Measurements from ENCODE around the gene PPA2.

The PPA2 gene

GRCh38 chr4:105473324-105474098, at the start of gene PPA2:
Gene PPA2, minus strand, starts transcription at chr4:105474062. Its CDS starts 12 bp downstream, at chr4:105474050.
- peaks cover 6% of the 10 kb centered on the region for H3K4me1 ChIP-seq (ENCODE audit: control insufficient read depth, insufficient read depth, low read length)
- peak within 1 kb of the TSS; percentile 93 to 94 for H3K9ac ChIP-seq (ENCODE audit: low read length in 2 of 2)
- peak within 1 kb of the TSS; percentile 76 to 86 for H3K4me3 ChIP-seq (ENCODE audit: low read length in 2 of 2)
- H3K27me3 ChIP-seq (ENCODE audit: control insufficient read depth in 1 of 2, insufficient read depth in 2 of 2, low read length in 2 of 2) = no peaks in the 10 kb centered on the region
- H3K36me3 ChIP-seq (ENCODE audit: control insufficient read depth in 2 of 2, insufficient read depth in 2 of 2, low read length in 2 of 2) = no peaks in the 10 kb centered on the region
- H3K9me3 ChIP-seq (ENCODE audit: control insufficient read depth in 2 of 2, low read length in 2 of 2) = no peaks in the 10 kb centered on the region
- peak within 1 kb of the TSS; percentile 95 for H3K27ac ChIP-seq (ENCODE audit: low read length)

GRCh38 chr4:105520819-105521790, 47.2 kb upstream of the PPA2 start:
- Histone ChIP-seq H3K9ac (ENCODE audit: low read length in 2 of 2) (no peak overlapping the region), H3K9me3 (ENCODE audit: control insufficient read depth in 2 of 2, low read length in 2 of 2) (no peaks in the 10 kb centered on the region), H3K27me3 (ENCODE audit: control insufficient read depth in 1 of 2, insufficient read depth in 2 of 2, low read length in 2 of 2) (no peaks in the 10 kb centered on the region), H3K4me1 (ENCODE audit: control insufficient read depth, insufficient read depth, low read length) (no peaks in the 10 kb centered on the region), H3K36me3 (ENCODE audit: control insufficient read depth in 2 of 2, insufficient read depth in 2 of 2, low read length in 2 of 2) (no peaks in the 10 kb centered on the region), H3K4me3 (ENCODE audit: low read length in 2 of 2) (no peak overlapping the region), H3K27ac (ENCODE audit: low read length) (no peak overlapping the region)

GRCh38 chr4:105510245-105510644, 36.4 kb upstream of the PPA2 start:
- Histone ChIP-seq H3K9ac (ENCODE audit: low read length in 2 of 2) (no peak overlapping the region), H3K36me3 (ENCODE audit: control insufficient read depth in 2 of 2, insufficient read depth in 2 of 2, low read length in 2 of 2) (no peaks in the 10 kb centered on the region), H3K9me3 (ENCODE audit: control insufficient read depth in 2 of 2, low read length in 2 of 2) (no peaks in the 10 kb centered on the region), H3K27ac (ENCODE audit: low read length) (no peak overlapping the region), H3K4me3 (ENCODE audit: low read length in 2 of 2) (no peak overlapping the region), H3K27me3 (ENCODE audit: control insufficient read depth in 1 of 2, insufficient read depth in 2 of 2, low read length in 2 of 2) (no peaks in the 10 kb centered on the region), H3K4me1 (ENCODE audit: control insufficient read depth, insufficient read depth, low read length) (no peaks in the 10 kb centered on the region)

GRCh38 chr4:105509714-105510113, 35.9 kb upstream of the PPA2 start:
- no peak overlapping the region for H3K9ac ChIP-seq (ENCODE audit: low read length in 2 of 2)
- no peak overlapping the region for H3K4me3 ChIP-seq (ENCODE audit: low read length in 2 of 2)

GRCh38 chr4:105509291-105509690, 35.4 kb upstream of the PPA2 start:
- Histone ChIP-seq H3K4me1 (ENCODE audit: control insufficient read depth, insufficient read depth, low read length) (no peaks in the 10 kb centered on the region), H3K36me3 (ENCODE audit: control insufficient read depth in 2 of 2, insufficient read depth in 2 of 2, low read length in 2 of 2) (no peaks in the 10 kb centered on the region), H3K4me3 (ENCODE audit: low read length in 2 of 2) (no peak overlapping the region), H3K27me3 (ENCODE audit: control insufficient read depth in 1 of 2, insufficient read depth in 2 of 2, low read length in 2 of 2) (no peaks in the 10 kb centered on the region), H3K9ac (ENCODE audit: low read length in 2 of 2) (no peak overlapping the region), H3K27ac (ENCODE audit: low read length) (no peak overlapping the region), H3K9me3 (ENCODE audit: control insufficient read depth in 2 of 2, low read length in 2 of 2) (no peaks in the 10 kb centered on the region)

More at GRCh38 chr4:105509714-105510113, 35.9 kb upstream of the PPA2 start:
- Histone ChIP-seq H3K27me3 (ENCODE audit: control insufficient read depth in 1 of 2, insufficient read depth in 2 of 2, low read length in 2 of 2) (no peaks in the 10 kb centered on the region), H3K9me3 (ENCODE audit: control insufficient read depth in 2 of 2, low read length in 2 of 2) (no peaks in the 10 kb centered on the region), H3K27ac (ENCODE audit: low read length) (no peak overlapping the region), H3K36me3 (ENCODE audit: control insufficient read depth in 2 of 2, insufficient read depth in 2 of 2, low read length in 2 of 2) (no peaks in the 10 kb centered on the region), H3K4me1 (ENCODE audit: control insufficient read depth, insufficient read depth, low read length) (no peaks in the 10 kb centered on the region)

GRCh38 chr4:105504744-105505143, 30.9 kb upstream of the PPA2 start:
- Histone ChIP-seq H3K27ac (ENCODE audit: low read length) (no peak overlapping the region), H3K27me3 (ENCODE audit: control insufficient read depth in 1 of 2, insufficient read depth in 2 of 2, low read length in 2 of 2) (no peaks in the 10 kb centered on the region), H3K4me1 (ENCODE audit: control insufficient read depth, insufficient read depth, low read length) (no peaks in the 10 kb centered on the region), H3K9ac (ENCODE audit: low read length in 2 of 2) (no peak overlapping the region), H3K9me3 (ENCODE audit: control insufficient read depth in 2 of 2, low read length in 2 of 2) (no peaks in the 10 kb centered on the region), H3K4me3 (ENCODE audit: low read length in 2 of 2) (no peak overlapping the region), H3K36me3 (ENCODE audit: control insufficient read depth in 2 of 2, insufficient read depth in 2 of 2, low read length in 2 of 2) (no peaks in the 10 kb centered on the region)

GRCh38 chr4:105503484-105503883, 29.6 kb upstream of the PPA2 start:
- H3K9me3 ChIP-seq (ENCODE audit: control insufficient read depth in 2 of 2, low read length in 2 of 2) = no peaks in the 10 kb centered on the region
- no peak overlapping the region for H3K27ac ChIP-seq (ENCODE audit: low read length)
- H3K4me1 ChIP-seq (ENCODE audit: control insufficient read depth, insufficient read depth, low read length) = no peaks in the 10 kb centered on the region
- H3K27me3 ChIP-seq (ENCODE audit: control insufficient read depth in 1 of 2, insufficient read depth in 2 of 2, low read length in 2 of 2) = no peaks in the 10 kb centered on the region
- H3K9ac ChIP-seq (ENCODE audit: low read length in 2 of 2) = no peak overlapping the region
- no peak overlapping the region for H3K4me3 ChIP-seq (ENCODE audit: low read length in 2 of 2)
- H3K36me3 ChIP-seq (ENCODE audit: control insufficient read depth in 2 of 2, insufficient read depth in 2 of 2, low read length in 2 of 2) = no peaks in the 10 kb centered on the region

- H3K9ac ChIP-seq (ENCODE audit: low read length in 2 of 2) = no peak overlapping the region
- no peak overlapping the region for H3K27ac ChIP-seq (ENCODE audit: low read length)
- H3K4me1 ChIP-seq (ENCODE audit: control insufficient read depth, insufficient read depth, low read length) = no peaks in the 10 kb centered on the region
- H3K27me3 ChIP-seq (ENCODE audit: control insufficient read depth in 1 of 2, insufficient read depth in 2 of 2, low read length in 2 of 2) = no peaks in the 10 kb centered on the region
- no peaks in the 10 kb centered on the region for H3K9me3 ChIP-seq (ENCODE audit: control insufficient read depth in 2 of 2, low read length in 2 of 2)
- H3K36me3 ChIP-seq (ENCODE audit: control insufficient read depth in 2 of 2, insufficient read depth in 2 of 2, low read length in 2 of 2) = no peaks in the 10 kb centered on the region
- H3K4me3 ChIP-seq (ENCODE audit: low read length in 2 of 2) = no peak overlapping the region
Measured at GRCh38 chr4:105496899-105497298, 23.0 kb upstream of the PPA2 start.

- no peak overlapping the region for H3K27ac ChIP-seq (ENCODE audit: low read length)
- H3K9ac ChIP-seq (ENCODE audit: low read length in 2 of 2) = no peak overlapping the region
- H3K27me3 ChIP-seq (ENCODE audit: control insufficient read depth in 1 of 2, insufficient read depth in 2 of 2, low read length in 2 of 2) = no peaks in the 10 kb centered on the region
- no peaks in the 10 kb centered on the region for H3K36me3 ChIP-seq (ENCODE audit: control insufficient read depth in 2 of 2, insufficient read depth in 2 of 2, low read length in 2 of 2)
- no peaks in the 10 kb centered on the region for H3K9me3 ChIP-seq (ENCODE audit: control insufficient read depth in 2 of 2, low read length in 2 of 2)
- H3K4me1 ChIP-seq (ENCODE audit: control insufficient read depth, insufficient read depth, low read length) = no peaks in the 10 kb centered on the region
- no peak overlapping the region for H3K4me3 ChIP-seq (ENCODE audit: low read length in 2 of 2)
Measured at GRCh38 chr4:105495667-105496066, 21.8 kb upstream of the PPA2 start.

GRCh38 chr4:105490523-105490922, 16.7 kb upstream of the PPA2 start:
- Histone ChIP-seq H3K36me3 (ENCODE audit: control insufficient read depth in 2 of 2, insufficient read depth in 2 of 2, low read length in 2 of 2) (no peaks in the 10 kb centered on the region), H3K9me3 (ENCODE audit: control insufficient read depth in 2 of 2, low read length in 2 of 2) (no peaks in the 10 kb centered on the region), H3K27me3 (ENCODE audit: control insufficient read depth in 1 of 2, insufficient read depth in 2 of 2, low read length in 2 of 2) (no peaks in the 10 kb centered on the region), H3K27ac (ENCODE audit: low read length) (no peak overlapping the region), H3K4me1 (ENCODE audit: control insufficient read depth, insufficient read depth, low read length) (no peaks in the 10 kb centered on the region), H3K9ac (ENCODE audit: low read length in 2 of 2) (no peak overlapping the region), H3K4me3 (ENCODE audit: low read length in 2 of 2) (no peak overlapping the region)

Data from stomach smooth muscle (tissue), 2 donors.